Measurements from ENCODE around the gene CHN2.

CHN2 gene

GRCh38 chr7:29469976-29470557, 275.5 kb downstream of the CHN2 start:
- no peak for DNase-seq (ENCODE audit: low spot score)

DNA sequence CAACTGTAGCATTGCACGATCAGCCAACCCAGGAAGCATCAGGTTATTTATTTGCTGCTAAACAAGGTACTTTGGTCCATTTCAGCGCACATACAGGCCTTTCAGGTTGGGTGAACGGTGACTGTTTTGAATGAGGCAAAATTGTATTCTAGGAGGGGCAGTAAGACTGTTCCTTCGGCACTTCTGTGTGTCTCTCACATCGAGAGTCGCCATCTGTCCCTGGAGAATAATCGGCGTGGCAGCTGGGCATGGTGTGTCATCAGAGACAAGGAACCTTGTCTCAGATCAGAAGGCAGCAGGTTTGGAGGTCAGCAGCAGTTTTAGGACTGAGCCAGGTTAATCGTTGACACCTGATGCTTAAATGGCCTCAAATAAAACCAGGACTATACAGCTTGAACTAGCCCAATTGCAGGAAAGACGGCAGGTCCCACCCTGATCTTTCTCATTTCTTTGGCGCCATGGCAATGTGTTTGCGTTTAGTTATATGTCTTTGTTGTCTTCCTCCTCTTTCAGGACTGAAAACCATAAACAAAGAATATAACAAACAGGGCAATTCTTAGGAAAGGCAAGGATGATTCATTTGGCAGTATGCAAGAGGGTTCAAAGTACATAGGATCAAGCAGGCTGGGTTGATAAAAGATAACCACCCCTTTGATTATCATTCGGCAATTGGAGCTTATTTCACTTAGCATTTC, 277.0 kb downstream of the CHN2 start:
- DNase-seq (ENCODE audit: low spot score): no peak

GRCh38 chr7:29476916-29477315, 282.3 kb downstream of the CHN2 start:
- DNase-seq (ENCODE audit: low spot score): no peak

GRCh38 chr7:29478226-29478625, 283.7 kb downstream of the CHN2 start:
- no peak for DNase-seq (ENCODE audit: low spot score)

- no peak for DNase-seq (ENCODE audit: low spot score)
Observed at GRCh38 chr7:29478687-29479240, 284.2 kb downstream of the CHN2 start.

- no peak for DNase-seq (ENCODE audit: low spot score)
Observed at GRCh38 chr7:29479301-29480200, 285.0 kb downstream of the CHN2 start.

DNA sequence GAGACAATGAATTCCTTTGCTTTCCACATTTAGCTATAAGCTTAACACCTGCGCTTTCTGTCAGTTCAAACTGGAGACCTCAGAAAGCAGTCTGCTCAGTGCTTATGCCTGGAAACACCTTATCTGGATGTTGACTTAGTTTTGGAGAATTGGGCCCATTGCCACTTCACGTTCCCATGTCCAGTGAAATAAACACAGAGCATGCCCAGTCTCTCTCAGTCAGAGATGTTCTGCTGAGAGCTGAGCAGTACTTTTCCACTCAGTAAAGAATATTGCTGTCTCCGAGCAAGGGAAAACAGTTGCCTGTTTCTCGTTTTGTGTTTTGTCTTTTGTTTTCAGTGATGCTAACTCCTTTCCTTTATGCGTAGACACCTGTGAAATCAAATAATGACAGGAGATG, 285.9 kb downstream of the CHN2 start:
- DNase-seq (ENCODE audit: low spot score): no peak

DNA sequence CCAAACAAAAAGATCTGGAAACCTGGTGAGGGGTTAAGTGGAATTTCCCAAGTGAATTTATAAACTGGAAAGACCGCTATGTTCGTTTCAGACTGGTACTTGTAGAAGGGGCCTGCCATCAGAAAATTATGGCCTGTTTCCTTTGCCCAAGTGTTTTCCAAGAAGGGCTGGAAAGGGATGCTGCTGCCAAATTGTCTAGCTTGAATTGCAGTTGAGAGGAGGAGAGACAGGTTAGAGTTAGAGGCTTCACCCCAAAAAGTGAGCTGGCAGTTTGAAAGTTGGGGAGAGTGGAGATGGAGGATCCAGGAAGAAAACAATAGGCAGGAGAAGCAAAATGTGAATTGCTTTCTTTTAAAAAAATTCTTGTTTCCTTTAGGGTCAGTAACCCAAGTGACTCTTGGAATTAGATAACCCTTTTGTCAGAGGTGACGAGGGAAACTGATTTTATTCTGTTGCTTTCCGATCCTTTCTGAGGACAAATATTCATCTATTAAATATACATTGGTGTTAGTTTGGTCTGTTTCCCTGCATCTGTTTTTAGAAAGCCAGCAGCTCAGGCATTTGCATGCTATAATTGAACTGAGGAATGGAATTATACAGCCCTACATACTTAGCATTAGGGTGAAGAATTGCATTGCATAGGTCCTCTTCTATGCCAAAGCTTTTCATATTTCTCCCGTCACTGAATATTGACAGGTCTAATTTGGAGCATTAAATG, 286.5 kb downstream of the CHN2 start:
- no peak for DNase-seq (ENCODE audit: low spot score)

DNA sequence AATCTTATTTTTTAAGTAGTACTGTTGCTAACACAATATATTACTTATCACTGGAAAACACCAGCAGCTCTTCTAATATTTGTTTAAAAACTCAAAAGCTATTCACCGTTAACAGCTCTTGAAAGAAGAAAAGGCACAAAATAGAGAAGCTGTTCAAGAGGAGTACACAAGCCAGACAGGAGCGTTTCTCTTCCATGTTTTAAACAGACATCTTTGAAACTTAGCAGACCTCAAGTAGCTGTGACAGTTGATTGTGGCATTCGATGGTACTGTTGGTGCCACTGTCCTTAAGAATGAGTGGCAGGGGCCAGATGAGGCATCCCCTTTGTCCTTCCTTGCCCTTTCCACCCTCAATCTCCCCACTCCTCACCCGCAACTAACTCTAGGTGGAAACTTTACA, 287.5 kb downstream of the CHN2 start:
- no peak for DNase-seq (ENCODE audit: low spot score)

DNA sequence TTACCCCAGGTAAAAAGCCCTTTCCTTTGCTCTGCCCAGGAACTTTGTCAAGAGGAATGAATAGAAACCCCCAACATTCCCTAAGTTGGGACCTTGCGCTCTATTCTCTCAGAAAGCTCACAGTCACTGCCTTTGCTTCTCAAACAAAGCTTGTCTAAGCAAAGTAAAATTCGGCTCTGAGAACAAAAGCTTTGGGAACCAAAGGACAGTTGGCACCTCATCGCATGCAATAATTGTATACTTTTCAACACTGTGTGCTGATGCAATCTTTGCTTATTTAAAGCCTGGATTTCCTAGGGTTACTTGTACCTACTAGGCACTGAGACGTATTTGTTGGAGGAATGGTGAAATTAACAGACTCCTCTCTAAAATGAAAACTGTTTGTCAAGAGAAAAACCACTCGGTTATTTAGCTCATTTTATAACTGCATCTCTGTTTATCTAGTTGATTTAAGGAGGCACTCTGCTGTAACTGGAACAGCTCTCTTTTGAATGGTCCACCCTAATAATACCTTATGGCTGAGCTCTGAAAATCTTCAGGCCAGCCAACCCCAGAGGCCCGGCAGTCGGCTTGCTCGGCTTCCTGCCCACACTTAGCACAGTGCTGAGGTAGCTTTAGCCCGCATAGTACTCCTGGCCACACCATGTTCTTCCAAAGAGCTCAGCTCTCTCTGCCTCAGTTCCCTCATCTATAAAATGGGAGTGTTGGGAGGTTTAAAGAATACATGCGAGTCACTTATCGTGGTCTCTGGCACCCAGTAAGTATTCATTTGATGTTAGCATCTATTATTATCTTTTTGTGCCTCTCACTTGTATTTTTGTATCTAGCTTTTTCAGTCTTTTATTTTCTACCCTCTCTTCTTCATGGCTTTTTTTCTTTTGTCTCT, 288.9 kb downstream of the CHN2 start:
- no peak for DNase-seq (ENCODE audit: low spot score)

DNA sequence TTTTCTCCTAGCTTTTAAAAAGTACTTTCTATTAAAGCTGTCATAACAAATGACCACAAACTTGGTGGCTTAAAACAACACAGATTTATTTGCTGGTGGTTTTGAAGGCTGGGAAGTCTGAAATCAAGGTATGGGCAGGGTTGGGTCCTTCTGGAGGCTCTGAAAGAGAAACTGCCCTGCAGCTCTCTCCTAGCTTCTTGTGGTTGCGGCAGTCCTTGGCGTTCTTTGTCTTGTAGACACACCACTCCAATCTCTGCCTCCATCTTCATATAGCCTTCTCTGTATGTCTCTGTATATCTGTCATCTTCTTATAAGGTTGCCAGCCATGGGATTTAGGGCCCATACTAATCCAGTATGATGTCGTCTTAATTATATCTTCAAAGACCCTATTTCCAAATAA, 289.7 kb downstream of the CHN2 start:
- no peak for DNase-seq (ENCODE audit: low spot score)

DNA sequence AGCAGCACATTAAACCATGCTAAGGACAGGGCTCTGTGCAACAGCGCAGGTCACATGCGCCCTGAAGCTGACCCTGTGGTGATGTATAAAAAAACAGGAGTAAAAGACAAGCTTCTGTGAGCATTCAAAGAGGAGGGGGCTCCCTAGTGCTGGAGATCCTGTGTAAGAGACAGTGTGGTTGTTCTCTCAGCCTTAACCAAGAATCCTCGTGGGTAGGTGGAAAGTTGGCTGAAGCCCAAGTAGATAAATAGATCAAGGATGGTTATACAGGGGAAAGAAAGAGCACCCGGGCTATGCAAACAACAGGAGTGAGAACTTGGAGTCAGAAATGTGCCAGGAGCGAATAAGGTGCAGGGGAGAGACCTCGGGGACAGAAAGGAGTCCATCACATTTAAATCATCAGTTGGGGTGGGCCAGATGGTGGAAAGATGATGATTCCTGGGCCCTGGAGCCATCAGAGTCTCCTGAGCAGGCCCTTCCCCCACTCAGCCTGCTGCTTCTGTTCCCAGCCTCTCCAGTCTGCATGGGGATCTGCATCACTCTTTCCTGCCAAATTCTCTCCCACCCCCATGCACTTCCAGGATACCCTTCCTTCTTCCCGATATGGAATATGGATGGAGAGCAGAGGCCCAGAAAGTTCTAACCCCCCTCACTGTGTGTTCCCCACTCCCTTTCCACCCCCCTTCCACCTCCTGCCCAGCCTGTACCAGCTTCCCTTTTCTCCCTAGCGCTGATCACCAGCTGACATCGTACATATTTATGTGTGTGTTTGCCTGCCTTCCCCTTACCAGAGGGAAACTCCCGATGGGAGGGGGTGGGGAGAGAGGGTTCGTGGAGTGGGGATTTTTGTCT, 291.0 kb downstream of the CHN2 start:
- DNase-seq (ENCODE audit: low spot score): no peak

DNA sequence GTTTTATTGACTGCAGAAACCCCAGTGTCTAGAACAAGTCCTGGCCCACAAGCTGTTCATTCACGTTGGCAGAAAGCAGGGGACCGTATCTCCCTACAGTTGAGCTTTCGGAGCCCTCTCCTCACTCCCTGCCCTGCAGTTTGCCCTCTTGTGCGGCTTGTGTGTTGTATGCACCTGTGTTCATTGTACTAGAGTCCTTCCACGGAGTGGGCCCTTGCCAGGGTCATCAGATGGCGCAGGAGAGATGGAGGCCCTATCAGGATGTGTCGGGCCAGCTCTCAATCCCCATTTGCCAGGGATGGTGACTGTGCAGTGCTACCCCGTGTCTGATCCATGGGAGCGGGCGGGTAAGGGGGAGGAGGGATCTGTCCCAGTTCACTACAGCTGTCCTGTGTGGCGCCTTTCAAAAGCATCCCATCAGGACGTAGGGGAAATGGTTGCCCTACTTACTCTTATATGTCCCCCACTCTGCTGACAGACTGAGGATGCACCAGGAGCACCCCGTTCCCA, 291.7 kb downstream of the CHN2 start:
- no peak for DNase-seq (ENCODE audit: low spot score)

- no peak for DNase-seq (ENCODE audit: low spot score)
Observed at GRCh38 chr7:29487424-29487823, 292.8 kb downstream of the CHN2 start.

GRCh38 chr7:29488203-29488970, 293.8 kb downstream of the CHN2 start:
- DNase-seq (ENCODE audit: low spot score): no peak

- DNase-seq (ENCODE audit: low spot score): peak; percentile 78
Observed at GRCh38 chr7:29488977-29489376, 294.4 kb downstream of the CHN2 start.

DNA sequence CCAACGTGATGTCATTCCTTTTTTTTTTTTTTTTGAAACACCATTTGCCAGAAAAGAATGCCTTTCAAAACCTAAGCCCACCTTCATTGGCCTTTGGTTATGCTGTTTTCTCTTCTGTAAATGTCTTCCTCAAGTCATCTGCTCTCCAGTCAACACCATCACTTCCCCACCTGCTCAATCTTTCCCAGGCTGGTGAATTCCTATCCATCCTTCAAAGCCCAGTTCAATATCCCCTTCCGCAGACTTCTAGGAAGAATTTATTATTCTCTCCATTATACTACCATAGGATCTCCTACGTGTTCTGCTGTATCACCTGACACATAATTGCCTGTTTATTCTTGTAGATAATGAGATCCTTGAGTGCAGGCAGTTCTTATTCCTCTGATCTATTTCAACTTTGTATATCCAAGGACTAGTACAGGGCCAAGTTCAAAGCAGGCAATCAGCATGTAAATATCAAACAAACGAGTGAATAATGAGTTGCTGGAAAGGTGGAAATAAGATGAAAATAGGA, 295.6 kb downstream of the CHN2 start:
- DNase-seq (ENCODE audit: low spot score): no peak

DNA sequence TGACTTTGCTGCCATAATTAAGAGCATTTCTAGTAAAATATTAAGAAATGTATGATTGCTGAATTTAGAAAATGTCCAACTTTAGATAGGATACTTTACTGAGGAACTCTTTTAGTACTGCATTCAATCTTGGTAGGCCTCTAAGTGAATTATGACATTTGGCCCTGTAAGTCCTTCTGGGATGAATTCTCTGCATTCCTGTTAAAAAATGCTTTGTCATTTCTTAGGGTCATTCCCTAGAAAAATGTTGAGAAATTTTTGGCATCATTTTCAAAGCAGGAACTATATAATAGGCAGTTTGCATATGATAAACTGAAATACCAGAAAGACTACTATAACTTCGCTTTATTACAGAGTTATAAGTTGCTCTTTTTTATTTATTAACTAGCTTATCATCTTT, 299.8 kb downstream of the CHN2 start:
- DNase-seq (ENCODE audit: low spot score): peak; percentile 63

DNA sequence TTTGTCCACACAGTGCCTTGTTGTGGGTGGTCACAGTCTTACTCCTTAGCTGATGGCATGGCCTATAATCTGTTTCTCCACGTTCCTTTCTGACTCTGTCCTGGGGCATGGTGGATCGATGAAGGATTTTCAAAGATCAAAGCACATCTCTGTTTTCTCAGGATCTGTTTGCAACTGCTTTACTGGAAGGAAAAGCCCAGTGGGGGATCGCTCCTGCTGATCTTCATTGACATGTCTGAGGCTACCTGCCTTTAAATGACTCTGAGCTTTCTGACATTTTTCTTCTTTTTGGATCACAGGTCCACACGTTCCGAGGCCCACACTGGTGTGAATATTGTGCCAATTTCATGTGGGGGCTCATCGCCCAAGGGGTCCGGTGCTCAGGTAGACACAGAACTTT, 301.1 kb downstream of the CHN2 start:
- no peak for DNase-seq (ENCODE audit: low spot score)

Measured in GM03348 (cell line).